GM18858 (cell line): Measurements from ENCODE around the gene CNTF.

Experiments used
- ATAC-seq: cut with Tn5 transposase; IDR thresholded peaks from one replicate; pipeline ENCODE4 v1.9.1; 2021; ENCODE audit not compliant: unreplicated experiment

Gene CNTF

GRCh38 chr11:58606930-58607714 is 15.3 kb upstream of the CNTF start:
- ATAC-seq = no peak

- ATAC-seq = no peak
Measured at GRCh38 chr11:58608331-58608730, 14.1 kb upstream of the CNTF start.

- no peak for ATAC-seq
Measured at GRCh38 chr11:58609723-58610122, 12.7 kb upstream of the CNTF start.

GRCh38 chr11:58613228-58613627 is 9.2 kb upstream of the CNTF start:
- ATAC-seq = no peak

- no peak for ATAC-seq
Measured at GRCh38 chr11:58615559-58615958, 6.9 kb upstream of the CNTF start.

GRCh38 chr11:58616594-58616993 is 5.9 kb upstream of the CNTF start:
- no peak for ATAC-seq

GRCh38 chr11:58617976-58618557 is 4.4 kb upstream of the CNTF start:
- no peak for ATAC-seq

- ATAC-seq = no peak
Measured at GRCh38 chr11:58621586-58622262, 741 bp upstream of the CNTF start.

- ATAC-seq = no peak
Measured at GRCh38 chr11:58625086-58625485, 2.6 kb downstream of the CNTF start.

- no peak for ATAC-seq
Measured at GRCh38 chr11:58625826-58626460, 3.5 kb downstream of the CNTF start.

- no peak for ATAC-seq
Measured at GRCh38 chr11:58626934-58627483, 4.5 kb downstream of the CNTF start.

GRCh38 chr11:58628446-58628845 is 6.0 kb downstream of the CNTF start:
- ATAC-seq = no peak

- no peak for ATAC-seq
Measured at GRCh38 chr11:58629857-58630256, 7.4 kb downstream of the CNTF start.

- ATAC-seq = no peak
Measured at GRCh38 chr11:58631378-58631777, 8.9 kb downstream of the CNTF start.

- no peak for ATAC-seq
Measured at GRCh38 chr11:58632510-58632909, 10.0 kb downstream of the CNTF start.

- ATAC-seq = no peak
Measured at GRCh38 chr11:58636587-58636986, 14.1 kb downstream of the CNTF start.

- ATAC-seq = no peak
Measured at GRCh38 chr11:58637371-58637770, 14.9 kb downstream of the CNTF start.

GRCh38 chr11:58639103-58639502 is 16.6 kb downstream of the CNTF start:
- ATAC-seq = no peak

GRCh38 chr11:58639669-58640068 is 17.2 kb downstream of the CNTF start:
- no peak for ATAC-seq

GRCh38 chr11:58640386-58641023 is 18.0 kb downstream of the CNTF start:
- ATAC-seq = no peak

GRCh38 chr11:58641341-58641740 is 18.9 kb downstream of the CNTF start:
- no peak for ATAC-seq
